ENCODE measurements around the gene SLC12A9.
"Not testable (repeated sequence)": the region's sequence is repeated elsewhere in the genome, so short reads cannot be mapped to it uniquely, and the experiment has no call there.

The SLC12A9 gene

GRCh38 chr7:100825751-100826513, 26.6 kb upstream of the SLC12A9 start:
- in situ Hi-C loops (cut with HindIII; ENCODE audit: low sequenced_read_pairs) = loop anchor here (5.0 to 25.0 kb wide), 2 partner anchors 61 to 114 kb away; partner anchors contain the start of genes EPO, POP7 and UFSP1

- in situ Hi-C loops (cut with HindIII; ENCODE audit: low sequenced_read_pairs) = loop anchor here (5.0 to 25.0 kb wide), 2 partner anchors 61 to 114 kb away; partner anchors contain the start of genes EPO, POP7 and UFSP1
Observed at GRCh38 chr7:100826514-100827329, 25.8 kb upstream of the SLC12A9 start.

GRCh38 chr7:100827330-100828226, 24.9 kb upstream of the SLC12A9 start, which contains the start of gene EPHB4:
EPHB4 (minus strand) TSS chr7:100827523; CDS start chr7:100827030, 493 bp downstream.
- in situ Hi-C loops (cut with HindIII; ENCODE audit: low sequenced_read_pairs) = loop anchor here (5.0 to 25.0 kb wide), 2 partner anchors 60 to 115 kb away; partner anchors contain the start of genes EPO, POP7 and UFSP1

DNA sequence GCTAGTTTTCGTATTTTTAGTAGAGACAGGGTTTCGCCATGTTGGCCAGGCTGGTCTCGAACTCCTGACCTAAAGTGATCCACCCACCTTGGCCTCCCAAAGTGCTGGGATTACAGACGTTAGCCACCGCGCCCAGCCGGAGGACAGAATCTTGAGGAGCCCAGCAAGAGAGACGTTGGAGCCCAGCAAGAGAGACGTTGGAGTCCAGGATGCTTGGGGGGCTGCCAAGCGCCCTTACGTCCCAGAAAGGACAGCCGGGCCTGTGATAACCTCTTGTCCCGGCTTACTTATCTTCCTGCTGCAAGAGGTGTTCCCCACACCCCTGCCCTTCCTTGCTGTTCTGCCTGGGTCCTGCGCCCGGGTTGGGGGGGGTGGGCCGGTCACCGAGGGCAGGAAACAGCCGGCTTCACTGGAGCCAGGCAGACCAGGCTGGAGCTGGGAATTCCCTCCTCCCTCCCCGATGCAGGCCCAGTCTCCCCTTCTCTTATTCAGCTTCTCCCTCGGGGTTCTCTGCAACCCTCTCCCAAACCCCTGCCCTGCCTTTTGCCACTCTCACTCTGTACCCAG, 23.3 kb upstream of the SLC12A9 start:
- in situ Hi-C loops (cut with HindIII; ENCODE audit: low sequenced_read_pairs) = loop anchor here (5.0 to 25.0 kb wide), 2 partner anchors 58 to 117 kb away; partner anchors contain the start of genes EPO, POP7 and UFSP1

- in situ Hi-C loops (cut with HindIII; ENCODE audit: low sequenced_read_pairs) = loop anchor here (25.0 kb wide), 1 partner anchor 118 kb away; the partner anchor contains the start of genes EPO and POP7
Observed at GRCh38 chr7:100830396-100830795, 22.1 kb upstream of the SLC12A9 start.

DNA sequence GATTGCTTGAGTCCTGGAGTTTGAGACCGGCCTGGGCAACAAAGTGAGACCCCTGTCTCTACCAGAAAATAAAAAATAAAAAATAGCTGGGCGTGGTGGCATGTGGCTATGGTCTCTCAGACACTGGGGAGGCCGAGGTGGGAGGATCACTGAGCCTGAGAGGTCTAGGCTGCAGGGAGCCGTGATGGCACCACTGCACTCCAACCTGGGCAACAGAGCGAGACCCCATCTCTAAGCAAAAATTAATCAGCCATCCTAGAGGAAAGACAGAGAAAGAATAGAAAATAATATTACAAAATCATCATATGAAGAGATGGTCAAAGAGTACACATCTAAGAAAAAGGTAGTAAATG, 20.3 kb upstream of the SLC12A9 start:
- in situ Hi-C loops (cut with HindIII; ENCODE audit: low sequenced_read_pairs) = loop anchor here (25.0 kb wide), 1 partner anchor 120 kb away; the partner anchor contains the start of genes EPO and POP7

- in situ Hi-C loops (cut with HindIII; ENCODE audit: low sequenced_read_pairs) = loop anchor here (25.0 kb wide), 1 partner anchor 124 kb away; the partner anchor contains the start of genes EPO and POP7
Observed at GRCh38 chr7:100835903-100836811, 16.4 kb upstream of the SLC12A9 start.

DNA sequence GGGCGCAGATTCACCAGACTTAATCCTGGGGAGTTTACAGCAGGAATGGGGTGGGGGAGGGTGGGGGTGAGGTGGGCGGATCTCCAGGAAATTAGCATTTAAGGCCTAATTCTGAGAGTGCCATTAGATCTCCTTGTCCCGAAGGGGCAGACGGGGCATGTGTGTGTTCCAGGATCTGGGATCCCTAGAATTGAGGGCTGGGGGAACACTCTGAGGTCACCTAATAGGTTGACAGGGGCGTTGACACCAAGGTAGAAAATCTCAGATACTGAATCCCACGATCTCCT, 15.8 kb upstream of the SLC12A9 start:
- in situ Hi-C loops (cut with HindIII; ENCODE audit: low sequenced_read_pairs) = loop anchor here (25.0 kb wide), 1 partner anchor 124 kb away; the partner anchor contains the start of genes EPO and POP7

DNA sequence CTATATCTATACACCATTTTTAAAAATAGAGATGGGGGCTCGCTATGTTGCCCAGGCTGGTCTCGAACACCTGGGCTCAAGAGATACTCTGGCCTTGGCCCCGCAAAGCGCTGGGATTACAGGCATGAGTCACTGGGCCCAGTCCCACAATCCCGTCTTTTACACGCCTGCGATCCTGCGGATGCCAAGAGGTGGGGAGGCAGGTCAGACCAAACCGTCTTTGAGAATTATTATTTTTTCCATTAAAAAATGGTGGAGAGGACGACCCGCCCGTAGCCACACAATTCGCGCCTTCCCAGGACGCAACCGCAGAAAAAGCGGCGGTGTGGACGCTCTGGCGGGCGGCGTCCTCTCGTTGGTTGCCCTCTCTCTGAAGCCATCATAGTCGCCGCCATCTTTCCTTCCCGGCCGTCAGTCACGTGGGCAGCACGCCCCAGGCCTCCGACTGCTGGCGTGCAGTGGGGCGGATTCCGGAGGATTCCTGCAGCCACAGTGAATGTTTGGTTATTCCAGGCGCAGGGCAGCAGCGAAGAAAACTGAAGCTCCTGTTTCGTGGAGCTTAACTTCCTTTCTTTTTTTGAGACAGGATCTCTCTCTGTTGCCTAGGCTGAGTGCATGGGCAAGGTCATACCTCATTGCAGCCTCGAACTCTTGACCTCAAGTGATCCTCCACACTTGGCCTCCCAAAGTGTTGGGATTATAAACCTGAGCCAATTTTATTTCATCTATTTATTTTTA, 15.2 kb upstream of the SLC12A9 start:
- in situ Hi-C loops (cut with HindIII; ENCODE audit: low sequenced_read_pairs) = loop anchor here (25.0 kb wide), 1 partner anchor 125 kb away; the partner anchor contains the start of genes EPO and POP7

DNA sequence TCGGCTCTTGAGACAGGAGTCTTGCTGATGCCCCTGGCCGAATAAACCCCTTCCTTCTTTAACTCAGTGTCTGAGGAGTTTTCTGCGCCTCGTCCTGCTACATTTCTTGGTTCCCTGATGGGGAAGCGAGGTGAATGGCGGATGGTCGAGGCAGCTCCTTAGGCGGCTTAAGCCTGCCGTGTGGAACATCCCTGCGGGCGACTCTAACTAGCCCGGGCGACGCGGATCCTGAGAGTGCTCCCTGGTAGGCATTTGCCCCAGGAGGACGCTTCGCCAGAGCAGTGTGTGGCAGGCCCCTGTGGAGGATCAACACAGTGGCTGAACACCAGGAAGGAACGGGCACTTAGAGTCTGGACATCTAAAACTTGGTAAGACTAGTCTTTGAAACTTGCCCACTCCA, 13.2 kb upstream of the SLC12A9 start:
- in situ Hi-C loops (cut with HindIII; ENCODE audit: low sequenced_read_pairs) = loop anchor here (25.0 kb wide), 1 partner anchor 127 kb away; the partner anchor contains the start of genes EPO and POP7

- in situ Hi-C loops (cut with HindIII; ENCODE audit: low sequenced_read_pairs) = loop anchor here (25.0 kb wide), 1 partner anchor 128 kb away; the partner anchor contains the start of genes EPO and POP7
Observed at GRCh38 chr7:100840470-100841100, 11.9 kb upstream of the SLC12A9 start.

DNA sequence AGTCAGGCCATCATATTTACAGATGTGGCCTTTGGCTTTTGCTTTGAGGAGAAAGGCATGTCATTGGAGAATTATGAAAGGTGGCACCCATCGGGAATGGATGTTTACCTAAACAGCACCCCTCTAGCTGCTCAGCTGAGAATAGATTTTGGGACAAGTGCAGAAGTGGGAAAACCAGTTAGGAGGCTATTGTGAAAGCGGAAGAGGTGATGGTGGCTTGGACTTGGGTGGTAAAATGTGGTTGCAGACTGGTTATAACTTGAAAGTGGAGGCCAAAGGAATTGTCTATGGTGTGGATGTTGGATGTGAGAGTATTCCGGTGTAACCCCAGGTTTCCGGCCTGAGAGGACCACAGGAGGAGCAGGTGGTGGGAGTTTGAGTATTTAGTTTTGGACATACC, 5.2 kb upstream of the SLC12A9 start:
- in situ Hi-C loops (cut with HindIII; ENCODE audit: low sequenced_read_pairs) = loop anchor here (5.0 to 25.0 kb wide), 2 partner anchors 80 to 135 kb away; partner anchors contain the start of genes EPO and POP7

GRCh38 chr7:100854146-100854895, 1.8 kb downstream of the SLC12A9 start:
- in situ Hi-C loops (cut with HindIII; ENCODE audit: low sequenced_read_pairs) = no loop called here

- in situ Hi-C loops (cut with HindIII; ENCODE audit: low sequenced_read_pairs) = not testable (repeated sequence)
Observed at GRCh38 chr7:100854899-100855298, 2.4 kb downstream of the SLC12A9 start.

DNA sequence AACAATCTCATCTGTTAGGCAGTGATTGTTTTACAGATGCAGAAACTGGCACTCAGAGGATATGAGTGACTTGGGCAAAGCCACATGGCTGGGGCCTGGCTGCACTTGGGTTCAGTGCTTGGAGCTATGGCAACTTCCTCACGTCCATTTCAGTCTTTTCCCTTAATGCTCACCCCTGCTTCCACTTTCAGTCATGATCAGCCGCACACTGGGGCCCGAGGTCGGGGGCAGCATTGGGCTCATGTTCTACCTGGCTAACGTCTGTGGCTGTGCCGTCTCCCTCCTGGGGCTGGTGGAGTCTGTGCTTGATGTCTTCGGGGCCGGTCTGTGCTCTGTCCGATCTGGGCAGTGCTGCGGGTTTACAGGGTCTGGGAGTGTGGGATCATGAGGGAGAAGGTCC, 3.0 kb downstream of the SLC12A9 start:
- in situ Hi-C loops (cut with HindIII; ENCODE audit: low sequenced_read_pairs) = no loop called here

GRCh38 chr7:100856871-100857282, 4.4 kb downstream of the SLC12A9 start:
- in situ Hi-C loops (cut with HindIII; ENCODE audit: low sequenced_read_pairs) = no loop called here

DNA sequence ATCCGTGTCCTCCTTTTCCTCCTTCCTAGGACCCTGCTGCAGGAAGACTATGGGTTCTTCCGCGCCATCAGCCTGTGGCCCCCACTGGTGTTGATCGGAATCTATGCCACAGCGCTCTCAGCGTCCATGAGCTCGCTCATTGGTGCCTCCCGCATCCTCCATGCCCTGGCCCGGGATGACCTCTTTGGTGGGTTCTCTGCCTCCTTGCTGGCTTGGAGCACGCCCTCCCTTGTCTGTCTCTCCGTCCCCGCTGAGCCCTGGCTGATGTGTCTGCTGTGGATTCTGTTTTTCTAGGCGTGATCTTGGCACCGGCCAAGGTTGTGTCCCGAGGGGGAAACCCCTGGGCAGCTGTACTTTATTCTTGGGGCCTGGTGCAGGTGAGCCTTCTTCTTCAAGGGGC, 7.3 kb downstream of the SLC12A9 start:
- in situ Hi-C loops (cut with HindIII; ENCODE audit: low sequenced_read_pairs) = no loop called here

All from endothelial cell of hepatic sinusoid (primary cell).